H1 (cell line): ENCODE measurements around the gene SPANXN4.

Experiments
- HDAC2 ChIP-seq, 2 experiments: fragments of 300-600 bp in 1 of 2; sonication (generic) in 1 of 2; IDR thresholded peaks; 2 replicates each; pipeline ENCODE4 v1.6.1; 2011 to 2012; ENCODE audit warnings: low read depth in 2 of 2, low read length in 2 of 2, mild to moderate bottlenecking in 2 of 2, moderate library complexity in 2 of 2, borderline replicate concordance in 1 of 2, inconsistent platforms in 1 of 2
- JUN ChIP-seq: IDR thresholded peaks from 2 replicates; pipeline ENCODE4 v1.6.1; 2011; ENCODE audit warnings: low read depth, mild to moderate bottlenecking, improper control_type of control experiment, low read length
- POLR2AphosphoS5 ChIP-seq: IDR thresholded peaks from 2 replicates; pipeline ENCODE4 v1.6.1; 2011; ENCODE audit warnings: low read depth, low read length
- RFX5 ChIP-seq: IDR thresholded peaks from 2 replicates; pipeline ENCODE4 v1.6.1; 2011; ENCODE audit warnings: low read depth, low read length, improper control_type of control experiment, borderline replicate concordance
- TF ChIP-seq, protein P1 (sequence below): IDR thresholded peaks from 2 replicates; pipeline ENCODE4 v1.6.1; 2011; ENCODE audit warnings: low read depth, mild to moderate bottlenecking, low read length; ENCODE audit not compliant: insufficient read depth

- no peak for TF ChIP-seq JUN
- TF ChIP-seq HDAC2 (IDR thresholded peaks at IDR 0.05; ENCODE audit: borderline replicate concordance in 1 of 2, low read depth in 2 of 2, low read length in 2 of 2), result no peak
- no peak for TF ChIP-seq RFX5
- no peak for TF ChIP-seq POLR2AphosphoS5
- TF ChIP-seq, protein P1, sequence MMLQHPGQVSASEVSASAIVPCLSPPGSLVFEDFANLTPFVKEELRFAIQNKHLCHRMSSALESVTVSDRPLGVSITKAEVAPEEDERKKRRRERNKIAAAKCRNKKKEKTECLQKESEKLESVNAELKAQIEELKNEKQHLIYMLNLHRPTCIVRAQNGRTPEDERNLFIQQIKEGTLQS, result no peak
These were observed 21.8 kb downstream of the SPANXN4 start for GRCh38 chrX:143047511-143047910.
